ENCODE measurements around the gene LDLRAP1. TPM values are rescaled to one million over a fixed set of nuclear protein-coding genes. Genes with fewer than 3 reads are reported as not detected.
A peak's percentile ranks its signal among the peaks of the same experiment; 100 is the strongest.

Gene LDLRAP1
- total RNA-seq, 8 experiments from 2014 or later: 0.38 to 35.0 (median 4.5) TPM

- WGBS, 10 experiments: 100% methylated on average over 1 to 8 of the region's 11 CpGs; no CpG with 5 or more reads in 6 of the 10 experiments
- no peak for ATAC-seq (replicated peaks in 6 of 8)
- peaks cover 7 to 9% of the 10 kb centered on the region in 2 donors for H3K4me1 ChIP-seq (replicated peaks in 1 of 2)
- H3K4me3 ChIP-seq: no peak overlapping the region
- in situ Hi-C loops (cut with MboI; ENCODE audit: low pct_unique_long_range_greater_than_20kb in 2 of 9, low sequenced_read_pairs in 9 of 9, unreplicated experiment in 9 of 9): no loop called here
- no peak overlapping the region for H3K27ac ChIP-seq
These were observed 10.5 kb downstream of the LDLRAP1 start for GRCh38 chr1:25553749-25554429.

GRCh38 chr1:25554430-25554780 is 11.0 kb downstream of the LDLRAP1 start:
- in situ Hi-C loops (cut with MboI; ENCODE audit: low pct_unique_long_range_greater_than_20kb in 2 of 9, low sequenced_read_pairs in 9 of 9, unreplicated experiment in 9 of 9): no loop called here
- Histone ChIP-seq H3K27ac (no peak overlapping the region), H3K4me3 (no peak overlapping the region), H3K4me1 (replicated peaks in 1 of 2) (peaks cover 5 to 7% of the 10 kb centered on the region in 2 donors)
- ATAC-seq (replicated peaks in 6 of 8): no peak
- WGBS, 10 experiments: 80 to 100% (median 87%) methylated on average over 2 to 3 of the region's 3 CpGs; no CpG with 5 or more reads in 7 of the 10 experiments

- Histone ChIP-seq H3K4me3 (no peak overlapping the region), H3K27ac (no peak overlapping the region), H3K4me1 (replicated peaks in 1 of 2) (no peaks in the 10 kb centered on the region)
- no peak for ATAC-seq (replicated peaks in 6 of 8)
- 90 to 100% (median 93%) methylated on average over 1 to 13 of the region's 14 CpGs; no CpG with 5 or more reads in 3 of the 10 experiments for WGBS, 10 experiments
- in situ Hi-C loops (cut with MboI; ENCODE audit: low pct_unique_long_range_greater_than_20kb in 2 of 9, low sequenced_read_pairs in 9 of 9, unreplicated experiment in 9 of 9): no loop called here
These were observed 11.7 kb downstream of the LDLRAP1 start for GRCh38 chr1:25554886-25555752.

GRCh38 chr1:25555753-25556092 is 12.3 kb downstream of the LDLRAP1 start:
- in situ Hi-C loops (cut with MboI; ENCODE audit: low pct_unique_long_range_greater_than_20kb in 2 of 9, low sequenced_read_pairs in 9 of 9, unreplicated experiment in 9 of 9): no loop called here
- Histone ChIP-seq H3K27ac (no peak overlapping the region), H3K4me1 (replicated peaks in 1 of 2) (no peaks in the 10 kb centered on the region), H3K4me3 (no peak overlapping the region)
- ATAC-seq (replicated peaks in 6 of 8): no peak
- 83 to 100% (median 92%) methylated on average over 1 to 5 of the region's 5 CpGs; no CpG with 5 or more reads in 3 of the 10 experiments for WGBS, 10 experiments

- in situ Hi-C loops (cut with MboI; ENCODE audit: low pct_unique_long_range_greater_than_20kb in 2 of 9, low sequenced_read_pairs in 9 of 9, unreplicated experiment in 9 of 9): no loop called here
- no peak for ATAC-seq (replicated peaks in 6 of 8)
- Histone ChIP-seq H3K27ac (no peak overlapping the region), H3K4me3 (no peak overlapping the region), H3K4me1 (replicated peaks in 1 of 2) (no peaks in the 10 kb centered on the region)
- 60 to 100% (median 82%) methylated on average over 1 to 4 of the region's 11 CpGs; no CpG with 5 or more reads in 7 of the 10 experiments for WGBS, 10 experiments
These were observed 12.8 kb downstream of the LDLRAP1 start for GRCh38 chr1:25556132-25556670.

- 50 to 90% (median 70%) methylated on average over 1 to 2 of the region's 10 CpGs; no CpG with 5 or more reads in 7 of the 10 experiments for WGBS, 10 experiments
- no peak overlapping the region for H3K27ac ChIP-seq
- ATAC-seq (replicated peaks in 6 of 8): peak in 6 of 8 experiments; percentile 5 to 62 (median 12)
- H3K4me1 ChIP-seq (replicated peaks in 1 of 2): no peaks in the 10 kb centered on the region
- in situ Hi-C loops (cut with MboI; ENCODE audit: low pct_unique_long_range_greater_than_20kb in 2 of 9, low sequenced_read_pairs in 9 of 9, unreplicated experiment in 9 of 9): no loop called here
- H3K4me3 ChIP-seq: no peak overlapping the region
These were observed 13.5 kb downstream of the LDLRAP1 start for GRCh38 chr1:25556791-25557476.

GRCh38 chr1:25557543-25557942 is 14.1 kb downstream of the LDLRAP1 start:
- Histone ChIP-seq H3K4me1 (replicated peaks in 1 of 2) (no peaks in the 10 kb centered on the region), H3K27ac (no peak overlapping the region), H3K4me3 (no peak overlapping the region)
- 40 to 91% (median 73%) methylated on average over 1 to 6 of the region's 7 CpGs; no CpG with 5 or more reads in 5 of the 10 experiments for WGBS, 10 experiments
- in situ Hi-C loops (cut with MboI; ENCODE audit: low pct_unique_long_range_greater_than_20kb in 2 of 9, low sequenced_read_pairs in 9 of 9, unreplicated experiment in 9 of 9): no loop called here
- peak in 5 of 8 experiments; percentile 37 to 62 (median 51) for ATAC-seq (replicated peaks in 6 of 8)

- no peak overlapping the region for H3K4me3 ChIP-seq
- in situ Hi-C loops (cut with MboI; ENCODE audit: low pct_unique_long_range_greater_than_20kb in 2 of 9, low sequenced_read_pairs in 9 of 9, unreplicated experiment in 9 of 9): no loop called here
- WGBS, 10 experiments: 0 to 90% (median 42%) methylated on average over 1 to 4 of the region's 6 CpGs; no CpG with 5 or more reads in 2 of the 10 experiments
- H3K27ac ChIP-seq: no peak overlapping the region
- no peak for ATAC-seq (replicated peaks in 6 of 8)
- no peaks in the 10 kb centered on the region for H3K4me1 ChIP-seq (replicated peaks in 1 of 2)
These were observed 15.6 kb downstream of the LDLRAP1 start for GRCh38 chr1:25559031-25559430.

- no peak for ATAC-seq (replicated peaks in 6 of 8)
- in situ Hi-C loops (cut with MboI; ENCODE audit: low pct_unique_long_range_greater_than_20kb in 2 of 9, low sequenced_read_pairs in 9 of 9, unreplicated experiment in 9 of 9): no loop called here
- 40 to 100% (median 81%) methylated on average over 1 to 4 of the region's 9 CpGs; no CpG with 5 or more reads in 6 of the 10 experiments for WGBS, 10 experiments
- Histone ChIP-seq H3K4me3 (no peak overlapping the region), H3K27ac (no peak overlapping the region), H3K4me1 (replicated peaks in 1 of 2) (no peaks in the 10 kb centered on the region)
These were observed 16.6 kb downstream of the LDLRAP1 start for GRCh38 chr1:25560001-25560400.

GRCh38 chr1:25560788-25561187 is 17.4 kb downstream of the LDLRAP1 start:
- ATAC-seq (replicated peaks in 6 of 8): peak in 3 of 8 experiments; percentile 26 to 73 (median 40)
- no peak overlapping the region for H3K4me3 ChIP-seq
- in situ Hi-C loops (cut with MboI; ENCODE audit: low pct_unique_long_range_greater_than_20kb in 2 of 9, low sequenced_read_pairs in 9 of 9, unreplicated experiment in 9 of 9): no loop called here
- peaks cover 3 to 6% of the 10 kb centered on the region in 2 donors for H3K4me1 ChIP-seq (replicated peaks in 1 of 2)
- 0 to 100% (median 80%) methylated on average over 1 to 4 of the region's 4 CpGs; no CpG with 5 or more reads in 5 of the 10 experiments for WGBS, 10 experiments
- H3K27ac ChIP-seq: no peak overlapping the region

- Histone ChIP-seq H3K27ac (no peak overlapping the region), H3K4me1 (replicated peaks in 1 of 2) (peaks cover 11 to 14% of the 10 kb centered on the region in 2 donors), H3K4me3 (no peak overlapping the region)
- in situ Hi-C loops (cut with MboI; ENCODE audit: low pct_unique_long_range_greater_than_20kb in 2 of 9, low sequenced_read_pairs in 9 of 9, unreplicated experiment in 9 of 9): no loop called here
- 11 to 100% (median 80%) methylated on average over 1 to 6 of the region's 8 CpGs; no CpG with 5 or more reads in 1 of the 10 experiments for WGBS, 10 experiments
- peak in 3 of 8 experiments; percentile 9 to 35 (median 10) for ATAC-seq (replicated peaks in 6 of 8)
These were observed 18.2 kb downstream of the LDLRAP1 start for GRCh38 chr1:25561421-25562100.

Measured in motor neuron (in vitro differentiated cells).